Activated naive CD4-positive, alpha-beta T cell treated with anti-CD3 and anti-CD28 coated beads, Interleukin-2, amount 50 U/mL, for 24 hours (primary cell): ENCODE data around the gene CDH6.

Experiments used
- H3K27ac Mint-ChIP-seq: one replicate; pipeline ENCODE4 v1.8.0; 2021; ENCODE audit warnings: mild to moderate bottlenecking, mixed read lengths
- H3K27me3 Mint-ChIP-seq: one replicate; pipeline ENCODE4 v1.8.0; 2021; ENCODE audit warnings: mixed read lengths
- H3K36me3 Mint-ChIP-seq: one replicate; pipeline ENCODE4 v1.8.0; 2021; ENCODE audit warnings: mixed read lengths
- H3K4me1 Mint-ChIP-seq: one replicate; pipeline ENCODE4 v1.8.0; 2021; ENCODE audit warnings: mixed read lengths
- H3K4me3 Mint-ChIP-seq: one replicate; pipeline ENCODE4 v1.8.0; 2021; ENCODE audit warnings: mild to moderate bottlenecking, mixed read lengths
- H3K9me3 Mint-ChIP-seq: one replicate; pipeline ENCODE4 v1.8.0; 2021; ENCODE audit warnings: mixed read lengths

The CDH6 gene

GRCh38 chr5:31221001-31221400 is 27.5 kb downstream of the CDH6 start:
- H3K27ac Mint-ChIP-seq, result no peak overlapping the region
- H3K4me3 Mint-ChIP-seq, result no peak overlapping the region
- no peaks in the 10 kb centered on the region for H3K36me3 Mint-ChIP-seq
- no peaks in the 10 kb centered on the region for H3K9me3 Mint-ChIP-seq
- H3K4me1 Mint-ChIP-seq, result no peaks in the 10 kb centered on the region
- H3K27me3 Mint-ChIP-seq, result peaks cover 1% of the 10 kb centered on the region

DNA sequence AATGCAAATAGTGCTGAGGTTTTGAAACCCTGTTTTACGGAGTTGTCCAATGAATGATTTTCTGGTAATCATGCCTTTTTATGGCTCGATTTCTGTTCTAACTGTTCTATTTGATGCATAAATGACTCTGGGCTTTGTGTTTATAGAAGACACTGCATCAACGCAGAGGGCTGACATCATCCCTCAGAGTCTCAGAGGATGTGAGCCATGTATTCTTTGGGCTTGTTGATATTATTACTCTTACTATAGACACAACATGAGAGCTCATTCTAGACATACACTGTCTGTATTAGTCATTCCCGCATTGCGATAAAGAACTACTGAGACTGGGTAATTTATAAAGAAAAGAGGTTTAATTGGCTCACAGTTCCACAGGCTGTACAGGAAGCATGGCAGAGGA is 31.6 kb downstream of the CDH6 start:
- Mint-ChIP-seq H3K4me3 (no peak overlapping the region), H3K27ac (no peak overlapping the region), H3K9me3 (no peaks in the 10 kb centered on the region), H3K27me3 (peaks cover 2% of the 10 kb centered on the region), H3K36me3 (no peaks in the 10 kb centered on the region), H3K4me1 (no peaks in the 10 kb centered on the region)

DNA sequence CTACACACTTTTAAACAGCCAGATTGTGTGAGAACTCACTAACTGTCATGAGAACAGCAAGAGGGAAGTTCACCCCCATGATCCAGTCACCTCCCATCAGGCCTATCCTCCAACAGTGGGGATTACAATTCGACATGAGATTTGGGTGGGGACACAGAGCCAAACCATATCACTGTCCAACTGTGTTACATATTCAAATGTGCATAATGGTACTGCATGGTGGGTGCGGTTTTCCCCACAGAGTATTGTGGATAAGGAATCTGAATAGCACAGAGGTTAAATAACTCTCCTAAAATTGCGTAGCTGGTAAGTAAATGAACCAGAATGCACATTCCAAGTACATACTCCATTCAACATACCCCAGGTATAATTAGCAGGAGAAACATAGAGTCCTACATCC is 32.1 kb downstream of the CDH6 start:
- Mint-ChIP-seq H3K27ac (no peak overlapping the region), H3K4me1 (no peaks in the 10 kb centered on the region), H3K9me3 (no peaks in the 10 kb centered on the region), H3K27me3 (peaks cover 2% of the 10 kb centered on the region), H3K4me3 (no peak overlapping the region), H3K36me3 (no peaks in the 10 kb centered on the region)

DNA sequence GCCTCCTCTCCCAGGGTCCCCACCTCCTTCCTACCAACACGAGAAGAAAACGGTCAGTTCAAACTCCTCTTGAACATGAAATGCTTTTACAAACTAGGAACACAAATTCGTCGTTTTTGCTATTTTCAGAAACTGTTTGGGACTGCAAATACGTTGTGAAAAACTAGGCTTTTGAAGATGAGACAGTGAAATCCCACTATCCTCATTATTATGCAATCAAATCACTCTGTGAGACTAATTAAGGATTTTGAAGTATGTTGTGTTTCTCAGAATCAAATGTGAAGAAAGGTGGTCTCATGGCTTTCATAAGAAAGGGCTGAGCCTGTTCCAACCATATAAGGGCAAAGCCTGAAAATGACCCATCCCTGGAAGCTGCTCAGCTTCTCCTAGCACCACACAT is 33.2 kb downstream of the CDH6 start:
- H3K36me3 Mint-ChIP-seq, result no peaks in the 10 kb centered on the region
- H3K4me3 Mint-ChIP-seq, result no peak overlapping the region
- H3K4me1 Mint-ChIP-seq, result no peaks in the 10 kb centered on the region
- no peak overlapping the region for H3K27ac Mint-ChIP-seq
- H3K27me3 Mint-ChIP-seq, result peaks cover 2% of the 10 kb centered on the region
- H3K9me3 Mint-ChIP-seq, result no peaks in the 10 kb centered on the region

GRCh38 chr5:31229266-31229665 is 35.8 kb downstream of the CDH6 start:
- Mint-ChIP-seq H3K4me3 (no peak overlapping the region), H3K36me3 (no peaks in the 10 kb centered on the region), H3K9me3 (no peaks in the 10 kb centered on the region), H3K27me3 (peaks cover 2% of the 10 kb centered on the region), H3K4me1 (no peaks in the 10 kb centered on the region), H3K27ac (no peak overlapping the region)

GRCh38 chr5:31231177-31231838 is 37.8 kb downstream of the CDH6 start:
- Mint-ChIP-seq H3K9me3 (no peaks in the 10 kb centered on the region), H3K27me3 (peaks cover 2% of the 10 kb centered on the region), H3K27ac (no peak overlapping the region), H3K4me3 (no peak overlapping the region), H3K4me1 (no peaks in the 10 kb centered on the region), H3K36me3 (no peaks in the 10 kb centered on the region)

DNA sequence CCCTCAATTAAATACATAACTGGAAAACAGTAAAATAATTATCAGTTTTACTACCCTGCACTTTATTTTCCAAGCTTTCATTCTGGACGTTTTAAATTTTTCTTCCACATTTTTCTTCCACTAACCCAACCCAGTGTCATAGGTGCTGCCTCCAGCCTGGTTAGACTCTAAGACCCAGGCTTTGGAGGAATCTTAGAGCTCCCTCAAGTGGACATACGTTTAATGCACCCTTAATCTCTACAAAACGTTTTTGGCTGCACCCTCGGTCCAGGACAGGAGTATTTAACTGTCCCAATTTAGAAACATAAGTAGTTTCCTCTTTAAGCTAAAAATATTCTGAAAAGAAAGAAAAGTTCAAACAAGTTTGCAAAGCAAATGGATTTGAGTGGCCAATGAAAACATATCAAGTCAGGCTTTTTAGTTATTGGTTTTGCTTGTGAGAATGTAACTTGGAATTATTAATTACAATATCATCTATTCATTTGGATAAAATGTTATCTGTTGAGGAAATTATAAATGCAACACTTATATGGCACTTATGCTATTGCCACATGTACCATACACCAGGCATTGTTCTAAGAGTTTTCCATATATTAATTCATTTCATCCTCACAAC is 38.9 kb downstream of the CDH6 start:
- Mint-ChIP-seq H3K36me3 (no peaks in the 10 kb centered on the region), H3K9me3 (no peaks in the 10 kb centered on the region), H3K4me1 (no peaks in the 10 kb centered on the region), H3K4me3 (no peak overlapping the region), H3K27me3 (peaks cover 3% of the 10 kb centered on the region), H3K27ac (no peak overlapping the region)

GRCh38 chr5:31235381-31235780 is 41.9 kb downstream of the CDH6 start:
- peaks cover 4% of the 10 kb centered on the region for H3K27me3 Mint-ChIP-seq
- no peaks in the 10 kb centered on the region for H3K9me3 Mint-ChIP-seq
- no peak overlapping the region for H3K27ac Mint-ChIP-seq
- no peak overlapping the region for H3K4me3 Mint-ChIP-seq
- no peaks in the 10 kb centered on the region for H3K4me1 Mint-ChIP-seq
- H3K36me3 Mint-ChIP-seq, result no peaks in the 10 kb centered on the region

GRCh38 chr5:31236339-31236738 is 42.9 kb downstream of the CDH6 start:
- H3K27me3 Mint-ChIP-seq, result peaks cover 6% of the 10 kb centered on the region
- H3K4me1 Mint-ChIP-seq, result no peaks in the 10 kb centered on the region
- no peaks in the 10 kb centered on the region for H3K9me3 Mint-ChIP-seq
- no peak overlapping the region for H3K4me3 Mint-ChIP-seq
- no peaks in the 10 kb centered on the region for H3K36me3 Mint-ChIP-seq
- no peak overlapping the region for H3K27ac Mint-ChIP-seq

GRCh38 chr5:31237174-31237573 is 43.7 kb downstream of the CDH6 start:
- no peaks in the 10 kb centered on the region for H3K9me3 Mint-ChIP-seq
- H3K27me3 Mint-ChIP-seq, result peaks cover 6% of the 10 kb centered on the region
- H3K36me3 Mint-ChIP-seq, result no peaks in the 10 kb centered on the region
- H3K4me3 Mint-ChIP-seq, result no peak overlapping the region
- H3K4me1 Mint-ChIP-seq, result no peaks in the 10 kb centered on the region
- H3K27ac Mint-ChIP-seq, result no peak overlapping the region

GRCh38 chr5:31238497-31238896 is 45.0 kb downstream of the CDH6 start:
- Mint-ChIP-seq H3K27ac (no peak overlapping the region), H3K36me3 (no peaks in the 10 kb centered on the region), H3K4me3 (no peak overlapping the region)

GRCh38 chr5:31244921-31245320 is 51.4 kb downstream of the CDH6 start:
- H3K27me3 Mint-ChIP-seq, result peaks cover 5% of the 10 kb centered on the region
- no peaks in the 10 kb centered on the region for H3K9me3 Mint-ChIP-seq

More at GRCh38 chr5:31238497-31238896, 45.0 kb downstream of the CDH6 start:
- Mint-ChIP-seq H3K4me1 (no peaks in the 10 kb centered on the region), H3K27me3 (peaks cover 6% of the 10 kb centered on the region), H3K9me3 (no peaks in the 10 kb centered on the region)

GRCh38 chr5:31247381-31247780 is 53.9 kb downstream of the CDH6 start:
- Mint-ChIP-seq H3K27ac (no peak overlapping the region), H3K36me3 (no peaks in the 10 kb centered on the region), H3K27me3 (peaks cover 2% of the 10 kb centered on the region), H3K9me3 (no peaks in the 10 kb centered on the region), H3K4me1 (no peaks in the 10 kb centered on the region), H3K4me3 (no peak overlapping the region)

More at GRCh38 chr5:31244921-31245320, 51.4 kb downstream of the CDH6 start:
- H3K4me1 Mint-ChIP-seq, result no peaks in the 10 kb centered on the region
- no peak overlapping the region for H3K27ac Mint-ChIP-seq
- H3K4me3 Mint-ChIP-seq, result no peak overlapping the region
- no peaks in the 10 kb centered on the region for H3K36me3 Mint-ChIP-seq

DNA sequence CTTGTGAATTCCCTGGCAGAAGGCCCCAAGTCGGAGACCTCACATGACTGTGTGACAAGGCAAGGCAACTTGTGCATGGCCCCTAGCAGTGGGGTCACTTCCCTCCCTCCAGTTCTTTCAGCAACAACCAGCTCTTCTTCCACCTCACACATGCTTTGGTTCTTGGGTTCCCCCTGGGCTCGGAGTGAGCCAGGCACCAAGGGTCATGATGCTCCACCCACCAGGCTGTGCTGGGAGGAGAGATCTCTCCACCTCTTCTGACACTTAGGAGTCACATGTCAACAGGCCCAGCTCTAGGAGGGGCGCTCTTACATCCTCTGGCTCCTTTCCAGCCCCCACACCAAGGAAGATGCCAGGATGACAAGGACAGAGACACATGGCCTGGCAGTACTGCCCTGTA is 56.7 kb downstream of the CDH6 start:
- Mint-ChIP-seq H3K27me3 (peaks cover 2% of the 10 kb centered on the region), H3K4me1 (no peaks in the 10 kb centered on the region), H3K36me3 (no peaks in the 10 kb centered on the region), H3K9me3 (peaks cover 5% of the 10 kb centered on the region), H3K4me3 (no peak overlapping the region), H3K27ac (no peak overlapping the region)

GRCh38 chr5:31251032-31251431 is 57.5 kb downstream of the CDH6 start:
- no peak overlapping the region for H3K4me3 Mint-ChIP-seq
- H3K4me1 Mint-ChIP-seq, result no peaks in the 10 kb centered on the region
- H3K36me3 Mint-ChIP-seq, result no peaks in the 10 kb centered on the region
- H3K27ac Mint-ChIP-seq, result no peak overlapping the region
- peaks cover 2% of the 10 kb centered on the region for H3K27me3 Mint-ChIP-seq
- H3K9me3 Mint-ChIP-seq, result peaks cover 5% of the 10 kb centered on the region

GRCh38 chr5:31255041-31255440 is 61.6 kb downstream of the CDH6 start:
- Mint-ChIP-seq H3K4me1 (no peaks in the 10 kb centered on the region), H3K4me3 (no peak overlapping the region), H3K9me3 (peaks cover 5% of the 10 kb centered on the region), H3K36me3 (no peaks in the 10 kb centered on the region), H3K27me3 (no peaks in the 10 kb centered on the region), H3K27ac (no peak overlapping the region)

DNA sequence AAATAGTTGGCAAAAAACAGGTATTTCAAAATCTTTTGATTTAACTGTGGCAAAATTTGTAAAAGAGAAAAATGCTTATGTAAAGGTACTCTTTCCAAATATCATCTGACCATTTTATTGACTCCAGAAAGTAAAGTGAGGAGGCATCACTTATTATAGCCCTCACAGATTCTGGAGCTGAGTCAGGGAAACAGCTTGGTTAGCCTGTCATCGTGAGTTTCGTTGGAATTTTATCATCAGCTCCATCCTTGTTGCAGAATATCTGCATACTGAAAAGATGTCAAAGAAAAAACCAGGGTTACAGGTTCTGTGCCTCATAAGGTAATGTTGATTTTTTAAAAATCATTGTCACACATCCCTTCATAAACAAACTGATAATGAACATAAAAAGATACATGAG is 74.8 kb downstream of the CDH6 start:
- H3K27me3 Mint-ChIP-seq, result peaks cover 2% of the 10 kb centered on the region
- no peak overlapping the region for H3K4me3 Mint-ChIP-seq
- H3K4me1 Mint-ChIP-seq, result no peaks in the 10 kb centered on the region
- no peaks in the 10 kb centered on the region for H3K9me3 Mint-ChIP-seq
- H3K36me3 Mint-ChIP-seq, result no peaks in the 10 kb centered on the region
- H3K27ac Mint-ChIP-seq, result no peak overlapping the region
